Mammary epithelial cell (primary cell): ENCODE results near the gene FDXR.

ENCODE experiments used
- CTCF ChIP-seq, 2 donors: IDR thresholded peaks in 1 of 2; conservative IDR thresholded peaks in 1 of 2; 2 replicates each; pipeline ENCODE4 v1.5.1; 2011 to 2012; ENCODE audit warnings: inconsistent platforms in 2 of 2, low read length in 2 of 2, mild to moderate bottlenecking in 2 of 2, control low read depth in 1 of 2, low read depth in 1 of 2; ENCODE audit not compliant: insufficient read depth in 1 of 2; ENCODE audit errors: extremely low read depth in 1 of 2
- EZH2 ChIP-seq: IDR thresholded peaks from 2 replicates; pipeline ENCODE4 v1.6.1; 2012; ENCODE audit warnings: low read length, inconsistent platforms, borderline replicate concordance

- TF ChIP-seq CTCF (conservative IDR thresholded peaks at IDR 0.05 in 1 of 2, IDR thresholded peaks at IDR 0.05 in 1 of 2; ENCODE audit: extremely low read depth in 1 of 2, insufficient read depth in 1 of 2, low read depth in 1 of 2, low read length in 2 of 2) = no peak
- no peak for TF ChIP-seq EZH2
These were observed 2.6 kb upstream of the FDXR start for GRCh38 chr17:74875155-74875976.
